Activated CD4-positive, alpha-beta T cell treated with anti-CD3 and anti-CD28 coated beads, Interleukin-2, Interleukin-4, amounts not matched to agents 100 ng/mL and 50 ng/mL, durations not matched to agents 16 hours and 8 hours (primary cell): ENCODE measurements around the gene PPP6R3.
A peak's percentile ranks its signal among the peaks of the same experiment; 100 is the strongest.
"Not testable (repeated sequence)": the region's sequence is repeated elsewhere in the genome, so short reads cannot be mapped to it uniquely, and the experiment has no call there.

Source experiments
- DNase-seq: peaks from one replicate; pipeline ENCODE4 v3.0.0-alpha.2; 2020; ENCODE audit warnings: low spot score

The PPP6R3 gene

DNA sequence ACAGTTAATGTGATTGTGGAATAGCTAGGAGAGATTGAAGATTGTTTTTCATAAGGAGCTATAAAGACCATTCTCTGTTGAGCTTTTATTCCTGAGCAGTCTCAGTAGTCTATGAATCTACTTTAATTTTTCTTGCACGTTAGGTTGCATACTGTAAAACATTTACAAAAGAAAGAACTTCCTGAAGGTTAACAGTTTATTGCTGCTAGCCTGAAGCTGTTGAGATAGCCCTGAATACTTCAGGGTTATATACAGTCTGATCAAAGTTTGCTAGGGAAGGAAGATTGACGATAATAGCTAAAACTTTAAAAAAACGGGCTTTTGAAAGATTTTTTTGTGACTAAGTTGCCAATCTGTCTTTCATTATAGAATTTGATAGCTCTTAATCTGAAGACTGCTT is 64.8 kb downstream of the PPP6R3 start:
- DNase-seq: no peak

DNA sequence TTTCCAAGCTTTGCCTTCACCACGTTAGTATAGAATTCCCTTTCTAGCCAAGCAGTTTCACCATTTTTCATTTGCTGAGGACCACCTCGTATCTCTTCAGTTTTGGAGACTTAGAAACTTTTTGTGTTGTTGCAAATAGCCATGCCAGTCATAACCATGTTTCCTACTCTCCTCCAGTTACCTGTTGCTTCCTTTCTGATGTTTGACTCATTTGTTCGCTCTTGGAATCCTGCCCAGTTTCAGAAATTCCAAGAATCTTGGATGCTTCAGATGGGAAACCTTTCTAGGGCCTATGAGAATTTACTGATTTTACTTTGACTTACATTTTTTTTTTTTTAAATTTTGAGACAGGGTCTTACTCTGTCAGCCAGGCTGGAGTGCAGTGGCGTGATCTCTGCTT is 65.4 kb downstream of the PPP6R3 start:
- no peak for DNase-seq

GRCh38 chr11:68527585-68527984 is 67.0 kb downstream of the PPP6R3 start:
- DNase-seq: no peak

GRCh38 chr11:68528630-68529029 is 68.1 kb downstream of the PPP6R3 start:
- peak; percentile 23 for DNase-seq

- DNase-seq: no peak
Measured at GRCh38 chr11:68531129-68531693, 70.7 kb downstream of the PPP6R3 start.

GRCh38 chr11:68532727-68533369 is 72.3 kb downstream of the PPP6R3 start:
- no peak for DNase-seq

GRCh38 chr11:68533945-68534344 is 73.4 kb downstream of the PPP6R3 start:
- no peak for DNase-seq

DNA sequence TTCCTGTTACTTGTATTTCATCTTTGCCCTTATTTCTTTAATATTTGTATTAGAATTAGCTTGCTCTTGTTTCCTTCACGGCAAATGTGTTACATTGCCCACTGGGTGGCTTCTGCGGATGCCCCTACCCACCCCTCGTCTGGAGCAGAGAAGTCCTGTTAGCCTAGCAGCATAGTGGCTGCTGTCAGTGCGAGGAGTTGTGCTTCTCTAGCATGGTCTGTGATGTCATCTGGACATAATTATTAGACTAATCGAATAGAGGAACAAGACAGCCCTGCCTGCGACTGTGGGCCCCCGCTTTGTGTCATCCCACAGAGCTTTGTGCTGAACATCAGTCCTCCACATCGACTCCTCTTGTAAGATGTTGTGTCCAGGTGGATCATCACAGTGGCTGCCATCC is 74.5 kb downstream of the PPP6R3 start:
- DNase-seq: no peak

DNA sequence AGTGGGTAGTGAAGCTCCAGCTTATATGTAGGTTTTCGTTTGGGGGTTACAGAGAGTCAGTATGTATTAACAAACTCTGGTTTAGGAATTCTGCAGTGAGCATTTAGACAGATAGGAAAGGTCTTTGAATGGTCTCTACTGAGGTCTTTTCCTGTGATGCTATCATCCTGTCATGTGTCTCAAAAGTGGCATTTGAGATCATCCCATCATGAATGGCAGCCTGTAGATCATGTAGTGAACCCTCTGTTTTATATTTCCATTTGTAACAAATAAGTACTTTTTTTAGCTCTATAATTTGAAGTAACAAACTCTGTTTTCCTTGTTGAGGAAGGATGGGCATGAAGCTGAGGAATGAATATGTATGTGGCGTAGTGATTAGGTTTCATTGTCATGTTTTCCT is 76.2 kb downstream of the PPP6R3 start:
- no peak for DNase-seq

- DNase-seq: no peak
Measured at GRCh38 chr11:68538025-68538424, 77.5 kb downstream of the PPP6R3 start.

- DNase-seq: no peak
Measured at GRCh38 chr11:68539395-68539794, 78.8 kb downstream of the PPP6R3 start.

GRCh38 chr11:68540504-68540903 is 80.0 kb downstream of the PPP6R3 start:
- not testable (repeated sequence) for DNase-seq

GRCh38 chr11:68541116-68541515 is 80.6 kb downstream of the PPP6R3 start:
- DNase-seq: no peak

DNA sequence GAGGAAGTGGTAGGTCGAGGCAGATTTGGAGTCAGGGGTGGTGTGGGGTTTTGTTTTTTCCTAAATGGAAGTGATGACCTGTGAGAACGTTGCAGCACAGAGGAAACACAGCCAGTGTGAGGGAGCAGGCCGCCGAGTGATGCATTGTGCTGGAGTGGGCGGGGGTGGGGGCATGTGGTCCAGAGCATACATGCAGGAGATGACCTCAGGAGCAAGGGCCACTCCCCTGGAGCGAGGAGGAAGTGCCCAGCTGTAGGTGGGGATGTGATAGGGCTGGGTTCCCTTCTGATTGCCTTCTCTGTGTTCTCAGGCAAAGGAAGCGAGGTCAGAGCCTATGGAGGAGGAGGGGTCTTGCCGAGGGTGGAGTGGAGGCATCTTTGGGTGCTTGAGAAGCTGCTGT is 81.4 kb downstream of the PPP6R3 start:
- no peak for DNase-seq

- no peak for DNase-seq
Measured at GRCh38 chr11:68542617-68543016, 82.1 kb downstream of the PPP6R3 start.

- DNase-seq: no peak
Measured at GRCh38 chr11:68543594-68543993, 83.0 kb downstream of the PPP6R3 start.

DNA sequence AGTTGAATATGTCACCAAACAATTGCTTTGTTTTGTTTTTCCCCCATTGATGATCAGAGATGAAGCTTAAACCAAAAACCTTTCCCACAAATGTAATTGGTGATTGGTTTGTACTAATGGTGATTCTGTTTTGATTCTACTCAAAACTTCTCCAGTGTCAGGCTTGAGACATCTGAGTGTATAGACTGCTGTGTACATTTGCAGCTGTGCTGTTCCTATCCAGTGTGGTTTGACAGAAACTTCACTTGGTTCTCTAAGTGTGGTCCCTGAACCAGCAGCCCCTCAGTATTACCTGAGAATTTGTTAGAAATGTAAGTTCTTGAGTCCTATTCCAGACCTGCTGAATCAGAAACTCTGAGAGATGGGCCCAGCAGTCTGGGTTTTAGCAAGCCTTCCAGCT is 84.8 kb downstream of the PPP6R3 start:
- DNase-seq: no peak

DNA sequence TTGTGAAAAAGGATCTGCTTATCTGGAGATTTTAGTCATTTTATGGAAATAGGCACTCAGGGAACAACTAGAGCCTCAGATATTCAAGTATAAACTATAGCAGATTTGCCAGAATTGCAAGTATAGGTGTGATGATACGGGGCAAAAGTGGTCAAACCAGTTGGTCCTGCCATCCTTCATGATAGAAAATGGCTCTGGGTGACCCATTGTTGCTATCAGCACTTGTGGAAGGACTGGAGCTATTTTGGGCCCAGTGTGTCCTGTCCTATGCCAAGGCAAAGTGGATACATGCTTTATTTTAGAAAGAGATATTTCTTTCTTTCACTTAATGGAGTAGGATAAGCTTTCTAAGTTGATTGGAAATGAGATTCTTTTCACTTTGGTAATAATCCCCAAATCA is 85.2 kb downstream of the PPP6R3 start:
- no peak for DNase-seq

DNA sequence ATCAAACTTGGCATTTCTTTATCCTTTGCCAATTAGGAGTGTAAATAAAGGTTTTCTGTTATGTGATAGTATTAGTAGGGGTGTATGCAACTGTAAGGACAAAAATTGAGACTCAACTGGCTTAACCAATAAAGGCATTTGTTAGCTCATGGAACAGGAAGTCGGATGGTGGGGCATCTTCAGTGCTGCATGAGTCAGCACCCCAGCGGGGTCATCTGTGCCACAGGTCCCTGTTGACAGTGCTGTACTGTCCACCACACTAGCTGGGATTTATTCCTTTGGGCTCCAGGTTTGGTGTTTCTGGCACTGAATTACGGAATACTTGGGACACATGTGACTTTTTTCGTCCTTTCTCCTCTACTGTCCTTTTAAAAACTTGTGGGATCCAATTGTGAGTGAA is 86.0 kb downstream of the PPP6R3 start:
- no peak for DNase-seq

- DNase-seq: no peak
Measured at GRCh38 chr11:68549789-68550484, 89.4 kb downstream of the PPP6R3 start.

- peak; percentile 20 for DNase-seq
Measured at GRCh38 chr11:68550485-68550817, 89.9 kb downstream of the PPP6R3 start.

DNA sequence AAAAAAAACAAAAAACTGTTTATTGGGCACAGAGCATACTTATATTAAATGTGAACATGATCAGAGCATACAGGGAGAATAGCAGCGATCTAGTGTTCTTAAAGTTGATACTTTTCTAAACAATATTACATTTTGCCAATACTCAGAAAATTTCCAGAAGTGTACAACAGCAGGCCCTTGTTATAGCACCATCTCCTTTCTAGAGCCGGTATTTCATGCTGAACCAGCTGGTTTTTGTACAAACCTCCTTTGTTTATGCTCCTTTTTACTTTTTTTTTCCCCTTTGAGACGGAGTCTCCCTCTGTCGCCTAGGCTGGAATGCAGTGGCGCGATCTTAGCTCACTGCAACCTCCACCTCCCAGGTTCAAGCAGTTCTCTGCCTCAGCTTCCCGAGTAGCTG is 90.7 kb downstream of the PPP6R3 start:
- no peak for DNase-seq

GRCh38 chr11:68551777-68552176 is 91.2 kb downstream of the PPP6R3 start:
- no peak for DNase-seq

GRCh38 chr11:68552542-68552941 is 92.0 kb downstream of the PPP6R3 start:
- no peak for DNase-seq
